ENCODE results near the gene DNAJC15. TPM values are rescaled to one million over a fixed set of nuclear protein-coding genes. Genes with fewer than 3 reads are reported as not detected.
A peak's percentile ranks its signal among the peaks of the same experiment; 100 is the strongest.

The DNAJC15 gene
- total and polyA plus RNA-seq, 4 experiments from 2014 or later = 9.7 to 16.0 (median 13.0) TPM

GRCh38 chr13:43003010-43003409 lies 20.4 kb upstream of the DNAJC15 start:
- no peak for DNase-seq
- Mint-ChIP-seq H3K4me1 (no peaks in the 10 kb centered on the region), H3K27ac (peak overlapping the region in 1 of 7 donors; percentile 1), H3K9me3 (peaks cover 0 to 10% (median 0%) of the 10 kb centered on the region in 8 donors), H3K27me3 (peaks cover 1 to 2% of the 10 kb centered on the region in 2 donors), H3K4me3 (no peak overlapping the region), H3K36me3 (no peaks in the 10 kb centered on the region)
- Histone ChIP-seq H3K9me3 (ENCODE audit: control insufficient read depth in 1 of 2, low read length in 2 of 2) (no peaks in the 10 kb centered on the region), H3K27ac (ENCODE audit: low read depth, low read length) (no peak overlapping the region), H3K4me1 (ENCODE audit: insufficient read depth, low read length) (no peaks in the 10 kb centered on the region), H3K36me3 (ENCODE audit: insufficient read depth, low read length) (no peaks in the 10 kb centered on the region), H3K27me3 (ENCODE audit: insufficient read depth, low read length) (no peaks in the 10 kb centered on the region), H3K4me3 (ENCODE audit: low read length in 2 of 2) (no peak overlapping the region)
- ChIA-PET CTCF (ENCODE audit: partially characterized antibody) (no interaction called here), POLR2A (ENCODE audit: partially characterized antibody) (no interaction called here)
- intact Hi-C loops (cut with micrococcal nuclease) = no loop called here

- Histone ChIP-seq H3K27me3 (ENCODE audit: insufficient read depth, low read length) (no peaks in the 10 kb centered on the region), H3K36me3 (ENCODE audit: insufficient read depth, low read length) (no peaks in the 10 kb centered on the region), H3K4me1 (ENCODE audit: insufficient read depth, low read length) (no peaks in the 10 kb centered on the region), H3K9me3 (ENCODE audit: control insufficient read depth in 1 of 2, low read length in 2 of 2) (no peaks in the 10 kb centered on the region), H3K4me3 (ENCODE audit: low read length in 2 of 2) (no peak overlapping the region), H3K27ac (ENCODE audit: low read depth, low read length) (no peak overlapping the region)
- intact Hi-C loops (cut with micrococcal nuclease) = no loop called here
- Mint-ChIP-seq H3K27me3 (peaks cover 2 to 4% of the 10 kb centered on the region in 2 donors), H3K4me3 (no peak overlapping the region), H3K27ac (no peak overlapping the region), H3K4me1 (no peaks in the 10 kb centered on the region), H3K9me3 (peaks cover 0 to 10% (median 0%) of the 10 kb centered on the region in 8 donors), H3K36me3 (no peaks in the 10 kb centered on the region)
- DNase-seq = no peak
- ChIA-PET CTCF (ENCODE audit: partially characterized antibody) (no interaction called here), POLR2A (ENCODE audit: partially characterized antibody) (no interaction called here)
Measured at GRCh38 chr13:43003729-43004128, 19.7 kb upstream of the DNAJC15 start.

GRCh38 chr13:43005460-43006236 lies 17.7 kb upstream of the DNAJC15 start:
- DNase-seq = no peak
- H3K36me3 ChIP-seq (ENCODE audit: insufficient read depth, low read length) = no peaks in the 10 kb centered on the region
- ChIA-PET POLR2A (ENCODE audit: partially characterized antibody) (interaction anchor here (1.3 kb wide), 1 partner anchor 13 kb away, joined by 3 read pairs; the partner anchor contains the start of gene EPSTI1), CTCF (ENCODE audit: partially characterized antibody) (no interaction called here)
- H3K36me3 Mint-ChIP-seq = no peaks in the 10 kb centered on the region
- no peak overlapping the region for H3K4me3 ChIP-seq (ENCODE audit: low read length in 2 of 2)
- H3K9me3 Mint-ChIP-seq = peaks cover 0 to 10% (median under 1%) of the 10 kb centered on the region in 8 donors
- no peaks in the 10 kb centered on the region for H3K4me1 Mint-ChIP-seq
- H3K27me3 Mint-ChIP-seq = peaks cover 4% of the 10 kb centered on the region in 2 donors
- no peak overlapping the region for H3K4me3 Mint-ChIP-seq
- H3K27ac Mint-ChIP-seq = peak overlapping the region in 1 of 7 donors; percentile 3
- intact Hi-C loops (cut with micrococcal nuclease) = no loop called here
- no peak overlapping the region for H3K27ac ChIP-seq (ENCODE audit: low read depth, low read length)
- H3K27me3 ChIP-seq (ENCODE audit: insufficient read depth, low read length) = no peaks in the 10 kb centered on the region
- no peaks in the 10 kb centered on the region for H3K9me3 ChIP-seq (ENCODE audit: control insufficient read depth in 1 of 2, low read length in 2 of 2)
- H3K4me1 ChIP-seq (ENCODE audit: insufficient read depth, low read length) = no peaks in the 10 kb centered on the region

DNA sequence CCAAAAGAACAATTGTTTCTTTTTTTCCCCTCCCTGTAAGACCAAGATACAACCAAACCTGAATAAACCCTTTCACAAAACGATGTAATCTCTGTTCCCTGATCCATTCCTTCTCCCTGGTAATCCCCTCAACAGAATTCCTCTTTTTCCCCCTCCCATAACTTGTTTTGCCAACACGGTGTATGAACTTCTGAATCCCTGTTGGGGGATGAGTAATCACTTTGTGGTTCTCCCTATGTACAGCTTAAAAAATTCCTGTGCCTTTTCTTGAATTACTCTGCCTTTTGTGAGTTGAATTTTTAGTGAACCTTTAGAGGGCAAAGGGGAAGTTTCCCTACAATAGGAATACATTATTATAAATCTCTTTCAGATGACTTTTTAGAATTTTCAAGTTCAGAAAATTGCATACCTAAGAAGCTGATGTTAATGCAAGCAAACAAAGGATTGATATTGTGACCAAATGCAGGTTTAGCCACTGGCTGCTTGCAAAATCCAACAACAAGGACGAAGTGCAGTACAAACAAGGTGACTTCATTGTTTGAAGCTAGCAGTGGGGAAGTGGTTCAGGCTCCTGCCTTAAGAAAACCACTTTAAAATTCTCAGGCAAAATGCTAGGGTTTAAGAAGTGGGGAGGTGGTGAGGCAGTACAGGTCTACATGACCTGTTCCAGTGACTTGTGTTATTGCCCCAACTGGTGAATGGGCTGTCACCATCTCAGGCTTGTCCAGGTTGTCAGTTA lies 16.3 kb upstream of the DNAJC15 start:
- H3K9me3 Mint-ChIP-seq = peaks cover 0 to 9% (median under 1%) of the 10 kb centered on the region in 8 donors
- H3K36me3 Mint-ChIP-seq = no peaks in the 10 kb centered on the region
- no peak overlapping the region for H3K27ac Mint-ChIP-seq
- Histone ChIP-seq H3K36me3 (ENCODE audit: insufficient read depth, low read length) (no peaks in the 10 kb centered on the region), H3K4me3 (ENCODE audit: low read length in 2 of 2) (no peak overlapping the region), H3K4me1 (ENCODE audit: insufficient read depth, low read length) (no peaks in the 10 kb centered on the region), H3K9me3 (ENCODE audit: control insufficient read depth in 1 of 2, low read length in 2 of 2) (no peaks in the 10 kb centered on the region), H3K27ac (ENCODE audit: low read depth, low read length) (no peak overlapping the region), H3K27me3 (ENCODE audit: insufficient read depth, low read length) (no peaks in the 10 kb centered on the region)
- intact Hi-C loops (cut with micrococcal nuclease) = no loop called here
- POLR2A ChIA-PET (ENCODE audit: partially characterized antibody) = no interaction called here
- H3K4me3 Mint-ChIP-seq = no peak overlapping the region
- H3K27me3 Mint-ChIP-seq = peaks cover 2 to 4% of the 10 kb centered on the region in 2 donors
- CTCF ChIA-PET (ENCODE audit: partially characterized antibody) = no interaction called here
- no peak for DNase-seq
- no peaks in the 10 kb centered on the region for H3K4me1 Mint-ChIP-seq

DNA sequence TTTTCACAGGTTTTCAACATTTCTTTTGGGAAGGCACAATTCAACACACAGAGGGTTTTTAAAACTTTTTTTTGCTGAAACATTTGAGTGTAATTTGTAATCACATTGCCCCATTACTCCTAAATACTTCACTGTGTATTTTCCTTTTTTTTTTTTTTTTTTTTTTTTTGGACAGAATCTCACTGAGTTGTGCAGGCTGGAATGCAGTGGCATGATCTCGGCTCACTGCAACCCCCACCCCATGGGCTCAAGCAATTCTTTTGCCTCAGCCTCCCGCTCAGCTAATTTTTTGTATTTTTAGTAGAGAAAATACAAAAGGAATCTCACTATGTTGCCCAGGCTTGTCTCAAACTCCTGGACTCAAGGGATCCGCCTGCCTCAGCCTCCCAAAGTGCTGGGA lies 14.8 kb upstream of the DNAJC15 start:
- Mint-ChIP-seq H3K27me3 (peaks cover 4% of the 10 kb centered on the region in 2 donors), H3K36me3 (no peaks in the 10 kb centered on the region), H3K27ac (no peak overlapping the region), H3K9me3 (peaks cover 0 to 2% (median 0%) of the 10 kb centered on the region in 8 donors), H3K4me1 (no peaks in the 10 kb centered on the region), H3K4me3 (no peak overlapping the region)
- no peak for DNase-seq
- Histone ChIP-seq H3K27ac (ENCODE audit: low read depth, low read length) (no peak overlapping the region), H3K36me3 (ENCODE audit: insufficient read depth, low read length) (no peaks in the 10 kb centered on the region), H3K27me3 (ENCODE audit: insufficient read depth, low read length) (no peaks in the 10 kb centered on the region), H3K9me3 (ENCODE audit: control insufficient read depth in 1 of 2, low read length in 2 of 2) (no peaks in the 10 kb centered on the region), H3K4me1 (ENCODE audit: insufficient read depth, low read length) (no peaks in the 10 kb centered on the region), H3K4me3 (ENCODE audit: low read length in 2 of 2) (no peak overlapping the region)
- ChIA-PET POLR2A (ENCODE audit: partially characterized antibody) (no interaction called here), CTCF (ENCODE audit: partially characterized antibody) (no interaction called here)
- intact Hi-C loops (cut with micrococcal nuclease) = no loop called here

DNA sequence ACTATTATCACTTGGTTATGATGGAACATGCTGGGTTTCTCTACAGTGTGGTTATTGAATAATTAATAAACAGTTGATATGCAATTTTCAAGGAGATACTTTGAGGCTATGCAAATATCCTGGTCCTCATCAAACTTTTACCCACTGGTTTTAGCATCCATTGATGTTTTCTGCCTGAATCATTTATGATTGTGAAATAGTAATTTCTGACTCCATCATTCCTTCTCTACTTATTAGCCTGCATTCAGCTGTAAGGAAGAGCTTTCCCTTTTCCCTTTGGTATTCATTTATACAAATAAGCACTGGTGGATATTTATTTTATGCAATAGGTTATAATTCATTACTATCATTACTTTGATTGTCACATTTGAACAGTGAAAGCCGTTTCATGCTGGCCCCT lies 13.9 kb upstream of the DNAJC15 start:
- Histone ChIP-seq H3K27ac (ENCODE audit: low read depth, low read length) (no peak overlapping the region), H3K36me3 (ENCODE audit: insufficient read depth, low read length) (no peaks in the 10 kb centered on the region), H3K9me3 (ENCODE audit: control insufficient read depth in 1 of 2, low read length in 2 of 2) (no peaks in the 10 kb centered on the region), H3K4me1 (ENCODE audit: insufficient read depth, low read length) (no peaks in the 10 kb centered on the region), H3K27me3 (ENCODE audit: insufficient read depth, low read length) (no peaks in the 10 kb centered on the region), H3K4me3 (ENCODE audit: low read length in 2 of 2) (no peak overlapping the region)
- peaks cover 4% of the 10 kb centered on the region in 2 donors for H3K27me3 Mint-ChIP-seq
- H3K4me1 Mint-ChIP-seq = no peaks in the 10 kb centered on the region
- H3K4me3 Mint-ChIP-seq = no peak overlapping the region
- peaks cover 0 to 2% (median 0%) of the 10 kb centered on the region in 8 donors for H3K9me3 Mint-ChIP-seq
- no peak overlapping the region for H3K27ac Mint-ChIP-seq
- no peaks in the 10 kb centered on the region for H3K36me3 Mint-ChIP-seq
- CTCF ChIA-PET (ENCODE audit: partially characterized antibody) = no interaction called here
- DNase-seq = no peak
- POLR2A ChIA-PET (ENCODE audit: partially characterized antibody) = no interaction called here
- intact Hi-C loops (cut with micrococcal nuclease) = no loop called here

DNA sequence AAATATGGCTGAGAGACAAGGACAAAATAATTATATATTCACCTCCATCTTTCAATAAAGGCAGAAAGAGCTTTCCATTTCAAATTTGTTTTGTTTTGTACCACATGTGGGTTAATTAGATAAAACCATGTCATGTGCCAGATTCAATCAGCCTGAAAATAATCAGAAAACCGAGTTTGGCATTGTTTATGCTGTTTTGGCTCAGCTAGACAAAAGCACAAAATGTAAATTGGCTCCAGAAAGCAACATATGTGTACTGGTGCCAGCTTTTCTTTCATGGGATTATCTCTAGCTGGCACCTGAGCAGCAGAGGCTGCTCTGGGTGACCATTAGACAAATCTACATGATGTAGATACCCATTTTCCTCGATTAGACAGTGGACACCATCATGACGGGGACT lies 9.2 kb upstream of the DNAJC15 start:
- H3K9me3 ChIP-seq (ENCODE audit: control insufficient read depth in 1 of 2, low read length in 2 of 2) = no peaks in the 10 kb centered on the region
- H3K27me3 Mint-ChIP-seq = peaks cover 1 to 2% of the 10 kb centered on the region in 2 donors
- no peak overlapping the region for H3K27ac ChIP-seq (ENCODE audit: low read depth, low read length)
- DNase-seq = no peak
- no peak overlapping the region for H3K27ac Mint-ChIP-seq
- no peaks in the 10 kb centered on the region for H3K4me1 ChIP-seq (ENCODE audit: insufficient read depth, low read length)
- no peaks in the 10 kb centered on the region for H3K4me1 Mint-ChIP-seq
- no peak overlapping the region for H3K4me3 ChIP-seq (ENCODE audit: low read length in 2 of 2)
- H3K9me3 Mint-ChIP-seq = peaks cover 0 to 4% (median 0%) of the 10 kb centered on the region in 8 donors
- POLR2A ChIA-PET (ENCODE audit: partially characterized antibody) = interaction anchor here (1.3 kb wide), 1 partner anchor 21 kb away, joined by 3 read pairs; no protein-coding TSS in a partner anchor
- intact Hi-C loops (cut with micrococcal nuclease) = no loop called here
- H3K27me3 ChIP-seq (ENCODE audit: insufficient read depth, low read length) = no peaks in the 10 kb centered on the region
- CTCF ChIA-PET (ENCODE audit: partially characterized antibody) = interaction anchor here (0.6 to 1.4 kb wide), 3 partner anchors 9 to 16 kb away, joined by 3 to 6 read pairs (median 3); partner anchors contain the start of gene DNAJC15
- no peaks in the 10 kb centered on the region for H3K36me3 Mint-ChIP-seq
- no peaks in the 10 kb centered on the region for H3K36me3 ChIP-seq (ENCODE audit: insufficient read depth, low read length)
- H3K4me3 Mint-ChIP-seq = no peak overlapping the region

Data from CD4-positive, alpha-beta memory T cell (primary cell).